Forelimb muscle (tissue), 1 donor: ENCODE measurements around the gene HECTD2. TPM values are rescaled to one million over a fixed set of nuclear protein-coding genes. Genes with fewer than 3 reads are reported as not detected.
"Not testable (repeated sequence)": the region's sequence is repeated elsewhere in the genome, so short reads cannot be mapped to it uniquely, and the experiment has no call there.

ENCODE experiments used
- DNase-seq: peaks from one replicate; pipeline ENCODE4 v3.0.0-alpha.2; 2013; ENCODE audit warnings: low read depth
- polyA plus RNA-seq: library from polyadenylated mRNA; unstranded; fragments of 120-200 nt; gene quantifications from one replicate; pipeline ENCODE4 v1.2.1, GENCODE V29; 2013; ENCODE audit not compliant: insufficient read length

The HECTD2 gene, protein sequence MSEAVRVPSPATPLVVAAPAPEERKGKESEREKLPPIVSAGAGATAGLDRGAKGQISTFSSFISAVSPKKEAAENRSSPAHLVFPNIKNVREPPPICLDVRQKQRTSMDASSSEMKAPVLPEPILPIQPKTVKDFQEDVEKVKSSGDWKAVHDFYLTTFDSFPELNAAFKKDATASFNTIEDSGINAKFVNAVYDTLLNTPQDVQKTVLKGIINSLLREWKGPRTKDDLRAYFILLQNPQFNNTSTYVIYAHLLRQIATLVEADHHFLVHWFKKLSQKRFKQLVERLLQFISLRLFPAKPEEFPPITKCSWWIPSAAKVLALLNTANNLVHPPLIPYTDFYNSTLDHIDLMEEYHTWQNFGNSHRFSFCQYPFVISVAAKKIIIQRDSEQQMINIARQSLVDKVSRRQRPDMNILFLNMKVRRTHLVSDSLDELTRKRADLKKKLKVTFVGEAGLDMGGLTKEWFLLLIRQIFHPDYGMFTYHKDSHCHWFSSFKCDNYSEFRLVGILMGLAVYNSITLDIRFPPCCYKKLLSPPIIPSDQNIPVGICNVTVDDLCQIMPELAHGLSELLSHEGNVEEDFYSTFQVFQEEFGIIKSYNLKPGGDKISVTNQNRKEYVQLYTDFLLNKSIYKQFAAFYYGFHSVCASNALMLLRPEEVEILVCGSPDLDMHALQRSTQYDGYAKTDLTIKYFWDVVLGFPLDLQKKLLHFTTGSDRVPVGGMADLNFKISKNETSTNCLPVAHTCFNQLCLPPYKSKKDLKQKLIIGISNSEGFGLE
- polyA plus RNA-seq = 15.5 TPM

GRCh38 chr10:91409869-91410637 lies at the start of gene HECTD2:
HECTD2 (plus strand) TSS chr10:91410344; CDS start chr10:91410439, 95 bp downstream.
- peak; percentile 34 for DNase-seq

GRCh38 chr10:91360461-91360860 lies 49.7 kb upstream of the HECTD2 start:
- DNase-seq = no peak

GRCh38 chr10:91365519-91365918 lies 44.6 kb upstream of the HECTD2 start:
- not testable (repeated sequence) for DNase-seq

DNA sequence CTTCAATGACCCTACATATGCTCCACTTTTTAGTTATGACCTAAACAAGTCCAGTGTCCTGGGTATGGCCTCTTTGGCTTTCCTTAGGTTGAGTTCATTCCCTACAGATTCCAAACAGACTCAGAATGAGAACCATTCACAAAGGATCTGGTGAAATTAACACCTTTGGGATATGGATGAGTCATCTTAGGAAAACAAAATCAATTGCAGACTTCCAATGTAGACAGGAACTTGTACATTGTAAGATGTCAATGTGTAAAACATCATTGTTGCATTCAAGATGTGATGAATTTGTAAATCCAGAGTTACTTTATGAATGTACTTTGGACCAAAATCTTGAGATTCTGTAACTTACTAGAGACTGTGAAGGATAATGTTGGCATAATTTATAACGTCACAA lies 43.4 kb upstream of the HECTD2 start:
- DNase-seq = no peak

GRCh38 chr10:91367127-91367531 lies 43.0 kb upstream of the HECTD2 start:
- no peak for DNase-seq

- DNase-seq = no peak
These were observed 42.6 kb upstream of the HECTD2 start for GRCh38 chr10:91367558-91367957.

- DNase-seq = not testable (repeated sequence)
These were observed 40.1 kb upstream of the HECTD2 start for GRCh38 chr10:91369978-91370589.

GRCh38 chr10:91374052-91374451 lies 36.1 kb upstream of the HECTD2 start:
- DNase-seq = no peak

GRCh38 chr10:91378061-91378460 lies 32.1 kb upstream of the HECTD2 start:
- no peak for DNase-seq

GRCh38 chr10:91380873-91381256 lies 29.3 kb upstream of the HECTD2 start:
- DNase-seq = no peak

DNA sequence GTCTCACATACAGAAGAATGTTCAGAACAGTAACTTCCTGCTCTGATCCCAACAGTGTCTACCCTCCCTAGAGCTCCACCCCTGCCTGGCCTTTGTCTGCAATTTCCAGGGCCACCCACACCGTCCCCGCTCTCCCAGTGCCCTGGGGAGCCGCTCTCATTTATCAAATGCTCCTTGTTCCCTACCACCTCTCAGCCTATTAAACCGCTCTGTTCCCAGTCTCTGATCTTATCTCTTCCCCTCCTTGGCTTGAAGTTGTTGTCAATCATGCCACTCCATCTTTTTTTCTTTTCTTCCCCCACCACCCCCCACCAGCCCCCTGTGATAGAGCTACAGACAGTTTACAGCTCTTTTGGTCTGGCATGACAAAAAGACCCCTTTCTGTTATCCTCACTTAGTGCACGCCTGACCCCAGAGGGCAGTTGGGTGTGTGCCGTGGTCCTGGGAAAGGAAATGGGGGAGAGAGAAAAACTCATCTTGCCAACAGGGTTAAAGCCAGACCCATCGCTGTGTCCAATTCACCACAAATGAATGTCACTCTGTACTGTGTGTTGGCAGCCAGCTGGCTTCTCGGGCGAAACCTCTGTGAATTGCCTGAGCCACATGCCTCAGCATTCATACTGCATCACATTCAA lies 28.8 kb upstream of the HECTD2 start:
- DNase-seq = no peak

- no peak for DNase-seq
These were observed 24.6 kb upstream of the HECTD2 start for GRCh38 chr10:91385306-91386085.

DNA sequence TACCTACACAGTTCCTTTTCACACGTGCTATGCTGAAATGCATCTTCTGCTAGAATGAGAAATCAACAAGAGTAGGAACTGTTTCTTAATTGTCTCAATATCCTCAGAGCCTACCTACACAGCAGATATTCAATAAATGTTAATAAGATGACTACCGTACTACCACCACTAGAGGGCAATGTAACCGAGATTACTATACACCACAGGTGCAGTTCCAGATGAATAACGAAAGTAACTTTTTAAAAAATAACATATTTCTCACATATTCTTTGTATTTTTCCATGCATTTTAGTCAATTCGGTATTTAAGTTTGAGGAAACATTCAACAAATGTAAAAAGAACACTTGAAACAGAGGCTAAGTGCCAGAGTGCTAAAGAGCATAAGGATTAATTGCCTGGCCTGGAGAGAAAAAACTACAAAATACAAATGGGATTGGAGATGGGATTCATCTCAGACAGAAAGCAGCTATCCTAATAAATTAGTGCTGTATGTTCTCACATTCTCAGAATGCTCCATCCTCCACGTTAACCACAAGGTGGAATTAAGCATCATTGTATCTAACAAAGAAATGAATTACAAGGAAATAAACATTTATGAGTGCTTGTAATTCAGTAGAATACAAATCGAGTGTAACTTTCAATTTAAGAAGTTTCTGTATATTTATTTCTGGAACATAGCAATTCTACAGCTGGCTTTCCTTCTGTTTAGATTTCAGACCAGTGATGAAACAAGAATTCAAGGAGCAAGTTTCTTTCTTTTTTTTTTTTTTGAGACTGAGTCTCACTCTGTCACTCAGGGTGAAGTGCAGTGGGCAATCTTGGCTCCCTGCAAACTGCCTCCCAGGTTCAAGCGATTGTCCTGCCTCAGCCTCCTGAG lies 20.3 kb upstream of the HECTD2 start:
- DNase-seq = peak; percentile 51

- DNase-seq = not testable (repeated sequence)
These were observed 19.7 kb upstream of the HECTD2 start for GRCh38 chr10:91390513-91390825.

DNA sequence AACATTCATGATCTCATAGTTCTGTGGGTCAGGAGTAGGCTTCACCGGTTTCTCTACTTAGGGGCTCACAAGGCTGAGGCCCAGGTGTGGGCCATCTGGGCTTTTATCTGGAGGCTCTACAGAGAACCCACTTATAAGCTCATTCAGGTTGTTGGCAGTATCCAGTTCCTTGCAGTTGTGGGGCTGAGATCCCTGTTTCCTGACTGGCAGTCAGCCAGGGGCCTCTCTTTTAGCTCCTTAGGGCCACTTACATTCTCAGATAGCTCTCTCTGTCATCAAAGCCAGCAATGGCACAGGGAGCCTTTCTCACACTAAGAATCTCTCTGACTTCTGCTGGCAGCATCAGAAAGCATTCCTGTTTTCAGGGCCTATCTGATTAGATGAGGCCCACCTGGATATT lies 18.2 kb upstream of the HECTD2 start:
- no peak for DNase-seq

DNA sequence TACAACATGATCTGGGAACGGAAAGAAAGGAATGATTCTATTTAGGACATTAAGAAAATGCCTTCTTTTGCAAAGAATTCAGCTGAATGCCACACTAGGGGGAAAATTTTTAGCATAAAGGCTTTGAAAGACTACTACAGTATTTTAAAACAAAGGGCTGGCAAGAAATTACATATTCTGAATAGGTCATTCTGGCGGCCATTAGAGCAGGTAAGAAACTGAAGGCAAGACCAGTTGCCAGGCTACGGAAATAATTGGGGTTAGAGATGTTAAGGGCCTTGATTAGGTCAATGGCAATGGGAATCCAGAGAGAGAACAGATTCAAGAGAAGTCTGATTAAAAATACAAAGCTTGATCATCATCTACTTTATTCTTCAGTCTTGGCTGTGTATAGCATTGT lies 3.8 kb upstream of the HECTD2 start:
- no peak for DNase-seq

DNA sequence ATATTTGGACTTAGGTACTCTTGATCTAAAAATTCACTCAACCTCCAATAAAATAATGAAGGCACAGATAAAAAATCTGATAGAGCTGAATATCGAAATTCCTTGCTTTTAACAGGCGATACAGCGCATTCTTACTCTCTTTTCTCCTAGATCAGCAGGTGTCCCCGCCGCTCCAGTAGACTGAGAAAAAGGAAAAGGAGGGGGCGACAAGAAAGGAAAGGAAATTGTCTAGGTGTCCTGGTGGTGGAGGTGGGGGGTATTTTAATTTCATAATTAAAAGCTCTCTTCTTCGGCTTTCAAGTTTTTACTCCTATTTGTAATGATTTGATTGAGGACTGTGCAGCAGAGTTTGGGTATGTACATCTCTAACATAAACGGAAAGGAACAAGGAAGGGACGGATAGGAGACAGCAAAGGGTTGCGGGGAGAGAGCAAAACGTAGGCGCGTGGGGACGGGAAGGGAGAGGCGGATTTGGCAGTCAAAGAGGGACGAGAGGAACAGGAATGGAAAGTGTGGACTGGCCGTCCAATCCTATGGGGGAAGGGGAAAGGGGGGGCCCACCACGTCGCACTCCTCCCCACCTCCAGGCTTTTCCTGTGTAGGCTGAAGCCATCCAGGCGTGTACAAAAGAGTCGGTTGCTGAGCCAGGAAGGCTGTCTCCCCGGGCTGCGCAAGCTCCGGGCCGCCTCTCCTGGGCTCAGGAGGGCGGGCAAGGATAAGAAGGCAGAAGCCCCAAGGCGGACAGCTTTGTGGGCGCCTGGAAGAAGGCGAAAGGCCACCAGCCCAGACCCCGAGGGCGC lies 875 bp upstream of the HECTD2 start:
- DNase-seq = peak; percentile 83

GRCh38 chr10:91410638-91411371 lies 661 bp downstream of the HECTD2 start:
- DNase-seq = peak; percentile 38
